WERI-Rb-1 (cell line): Measurements from ENCODE around the gene TGDS.

Experiments used
- DNase-seq: peaks from one replicate; pipeline ENCODE4 v3.0.0-alpha.2; 2020
- H3K27ac ChIP-seq: fragments of 250-450 bp; sonication (Bioruptor Pico); 2 replicates; pipeline ENCODE4 v1.5.1; 2020; ENCODE audit warnings: mild to moderate bottlenecking, moderate library complexity
- H3K27me3 ChIP-seq: fragments of 250-450 bp; sonication (Bioruptor Pico); 2 replicates; pipeline ENCODE4 v1.5.1; 2021; ENCODE audit warnings: mild to moderate bottlenecking, low read depth, moderate library complexity; ENCODE audit not compliant: insufficient read depth, severe bottlenecking
- H3K36me3 ChIP-seq: fragments of 250-450 bp; sonication (Bioruptor Pico); 2 replicates; pipeline ENCODE4 v1.5.1; 2020; ENCODE audit warnings: mild to moderate bottlenecking, moderate library complexity
- H3K4me3 ChIP-seq: 2 replicates; pipeline ENCODE4 v1.5.1; 2011; ENCODE audit warnings: low read depth, mild to moderate bottlenecking, control low read depth, low read length
- H3K9me3 ChIP-seq: fragments of 250-450 bp; sonication (Bioruptor Pico); 2 replicates; pipeline ENCODE4 v1.5.1; 2021; ENCODE audit warnings: mild to moderate bottlenecking, moderate library complexity; ENCODE audit not compliant: severe bottlenecking
- CTCF ChIP-seq: IDR thresholded peaks from 2 replicates; pipeline ENCODE4 v1.5.1; 2011; ENCODE audit warnings: low read depth, mild to moderate bottlenecking, control low read depth, inconsistent platforms, low read length

Gene TGDS

GRCh38 chr13:94585543-94586101 is 10.3 kb downstream of the TGDS start:
- H3K9me3 ChIP-seq = no peaks in the 10 kb centered on the region
- no peak overlapping the region for H3K27ac ChIP-seq
- peaks cover 74% of the 10 kb centered on the region for H3K36me3 ChIP-seq
- TF ChIP-seq CTCF = no peak
- no peak for DNase-seq
- H3K4me3 ChIP-seq = no peak overlapping the region
- no peaks in the 10 kb centered on the region for H3K27me3 ChIP-seq

DNA sequence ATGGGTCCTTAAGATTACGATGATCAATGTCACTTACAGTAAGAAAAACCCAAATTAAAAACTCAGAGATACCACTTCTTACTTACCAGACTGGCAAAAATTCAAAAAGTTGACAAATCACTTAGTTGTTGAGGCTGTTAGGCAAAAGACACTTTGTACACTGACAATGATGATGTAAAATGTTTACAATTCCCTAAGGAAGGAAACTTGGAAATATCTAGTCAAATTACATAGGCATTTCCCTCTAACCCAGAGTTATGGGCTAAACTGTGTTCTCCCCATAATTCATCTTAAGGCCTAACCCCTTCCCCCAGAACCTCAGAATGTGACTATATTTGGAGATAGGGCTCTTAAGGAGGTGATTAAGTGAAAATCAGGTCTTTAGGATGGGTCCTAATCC is 12.0 kb downstream of the TGDS start:
- Histone ChIP-seq H3K9me3 (no peaks in the 10 kb centered on the region), H3K27ac (no peak overlapping the region), H3K4me3 (no peak overlapping the region), H3K27me3 (no peaks in the 10 kb centered on the region), H3K36me3 (peaks cover 80% of the 10 kb centered on the region)
- DNase-seq = no peak
- no peak for TF ChIP-seq CTCF

DNA sequence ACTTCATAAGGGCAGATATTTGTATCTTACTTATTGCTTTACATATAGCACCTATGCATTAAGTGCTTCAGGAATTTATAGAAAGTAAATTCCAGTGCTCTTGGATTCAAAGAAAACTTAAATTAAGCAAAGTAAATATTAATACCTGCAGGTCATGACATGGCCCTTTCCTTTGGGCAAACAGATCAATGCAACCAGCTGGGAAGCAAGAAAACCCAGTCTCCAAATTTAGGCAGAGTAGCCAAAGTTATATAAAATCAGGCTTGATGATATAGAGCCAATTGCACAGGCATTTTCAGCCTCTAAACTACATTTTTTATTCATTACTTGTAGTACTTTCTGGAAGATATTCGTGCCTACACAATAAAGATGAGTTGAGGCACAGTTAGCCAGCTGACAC is 16.9 kb downstream of the TGDS start:
- no peak for DNase-seq
- Histone ChIP-seq H3K27ac (no peak overlapping the region), H3K4me3 (no peak overlapping the region), H3K36me3 (peaks cover 90% of the 10 kb centered on the region), H3K27me3 (no peaks in the 10 kb centered on the region), H3K9me3 (no peaks in the 10 kb centered on the region)
- TF ChIP-seq CTCF = no peak

- no peak for TF ChIP-seq CTCF
- Histone ChIP-seq H3K27ac (no peak overlapping the region), H3K36me3 (peaks cover 52% of the 10 kb centered on the region), H3K27me3 (no peaks in the 10 kb centered on the region), H3K4me3 (no peak overlapping the region), H3K9me3 (no peaks in the 10 kb centered on the region)
- no peak for DNase-seq
Measured at GRCh38 chr13:94569615-94570014, 26.3 kb downstream of the TGDS start.

DNA sequence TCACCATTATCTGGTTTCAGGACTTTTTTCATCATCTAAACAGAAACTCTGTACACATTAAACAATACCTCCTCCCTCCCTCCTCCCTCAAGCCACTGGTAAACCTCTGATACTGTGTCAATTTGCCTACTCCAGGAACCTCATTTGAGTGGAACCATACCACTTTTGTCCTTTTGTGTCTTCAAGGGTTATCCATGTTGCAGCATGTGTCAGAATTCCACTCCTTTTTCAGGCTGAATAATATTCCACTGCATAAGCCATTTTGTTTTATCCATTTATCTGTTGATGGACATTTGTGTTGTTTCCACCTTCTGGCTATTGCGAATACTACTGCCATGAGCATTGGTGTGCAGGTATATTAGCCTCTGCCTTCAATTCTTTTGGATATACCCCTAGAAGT is 27.5 kb downstream of the TGDS start:
- H3K27me3 ChIP-seq = no peaks in the 10 kb centered on the region
- no peak overlapping the region for H3K27ac ChIP-seq
- no peaks in the 10 kb centered on the region for H3K9me3 ChIP-seq
- H3K36me3 ChIP-seq = peaks cover 42% of the 10 kb centered on the region
- no peak for TF ChIP-seq CTCF
- DNase-seq = no peak
- H3K4me3 ChIP-seq = no peak overlapping the region

DNA sequence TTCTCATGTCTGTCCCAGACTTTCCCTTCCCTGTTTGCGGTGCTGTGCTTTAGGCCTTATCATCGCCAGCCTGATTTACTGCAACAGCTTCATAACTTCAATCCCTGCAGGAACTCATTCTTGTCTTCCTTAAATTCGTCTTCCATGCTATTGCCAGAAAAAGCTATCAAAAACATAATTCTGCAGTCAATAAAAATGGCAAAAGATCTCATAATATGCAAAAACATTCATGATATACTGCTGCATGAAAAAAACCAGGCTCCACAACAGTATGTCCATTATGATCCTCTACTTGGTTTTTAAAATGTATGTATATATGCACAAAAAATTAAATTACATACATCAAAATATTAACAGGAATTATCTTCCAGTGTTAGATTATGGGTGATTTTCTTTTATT is 28.4 kb downstream of the TGDS start:
- no peak for TF ChIP-seq CTCF

More for the DNA sequence above, 28.4 kb downstream of the TGDS start:
- Histone ChIP-seq H3K9me3 (no peaks in the 10 kb centered on the region), H3K27me3 (no peaks in the 10 kb centered on the region), H3K36me3 (peaks cover 39% of the 10 kb centered on the region), H3K4me3 (no peak overlapping the region), H3K27ac (no peak overlapping the region)
- no peak for DNase-seq
